ENCODE data around the gene BICC1. TPM values are rescaled to one million over a fixed set of nuclear protein-coding genes. Genes with fewer than 3 reads are reported as not detected.

Gene BICC1
- total and polyA plus RNA-seq, 2 donors (not counting 1 experiment from before 2014, with no cell fraction given): not detected

- H3K9me3 ChIP-seq (ENCODE audit: control extremely low read depth in 1 of 3, control insufficient read depth in 2 of 3, insufficient read depth in 1 of 3, low read length in 2 of 3): no peaks in the 10 kb centered on the region
- H3K9ac ChIP-seq (ENCODE audit: low read length): no peak overlapping the region
- H3K27me3 ChIP-seq (replicated peaks in 1 of 4; ENCODE audit: control extremely low read depth in 1 of 4, control insufficient read depth in 3 of 4, insufficient read depth in 4 of 4, low read length in 3 of 4): no peaks in the 10 kb centered on the region
- no peak overlapping the region for H2AFZ ChIP-seq (ENCODE audit: insufficient read depth, low read depth, low read length, poor library complexity, severe bottlenecking)
- Mint-ChIP-seq H3K4me1 (no peaks in the 10 kb centered on the region), H3K27ac (no peak overlapping the region), H3K27me3 (no peaks in the 10 kb centered on the region), H3K4me3 (no peak overlapping the region), H3K9me3 (ENCODE audit: insufficient read depth) (no peaks in the 10 kb centered on the region)
- TF ChIP-seq EZH2 (IDR thresholded peaks at IDR 0.05; ENCODE audit: borderline replicate concordance, insufficient read depth, low read depth, low read length, poor library complexity, severe bottlenecking) (no peak), CTCF (IDR thresholded peaks at IDR 0.05) (no peak)
- no peaks in the 10 kb centered on the region for H3K4me1 ChIP-seq (ENCODE audit: control insufficient read depth in 2 of 2, insufficient read depth in 2 of 2, low read length in 2 of 2)
- no peak for ATAC-seq (ENCODE audit: low read depth)
- ChIA-PET POLR2A (no interaction called here), CTCF (no interaction called here)
- intact Hi-C loops (cut with micrococcal nuclease): no loop called here
- no peaks in the 10 kb centered on the region for H3K79me2 ChIP-seq (ENCODE audit: control insufficient read depth, insufficient read depth, low read length)
- no peak overlapping the region for H3K4me3 ChIP-seq (ENCODE audit: control extremely low read depth in 1 of 5, extremely low read depth in 1 of 5, insufficient read depth in 1 of 5, low read depth in 2 of 5, low read length in 4 of 5)
- no peak overlapping the region for H3K4me2 ChIP-seq (replicated peaks; ENCODE audit: low read depth, low read length, poor library complexity, severe bottlenecking)
- H3K27ac ChIP-seq (ENCODE audit: low read length in 2 of 2): no peak overlapping the region
- WGBS (ENCODE audit: insufficient coverage): no CpG with 5 or more reads among the region's 1 CpG
- H3K36me3 ChIP-seq (replicated peaks in 1 of 2; ENCODE audit: control extremely low read depth in 1 of 2, control insufficient read depth in 1 of 2, extremely low read depth in 1 of 2, insufficient read depth in 2 of 2, low read length in 1 of 2): no peaks in the 10 kb centered on the region
- no peaks in the 10 kb centered on the region for H4K20me1 ChIP-seq (ENCODE audit: control insufficient read depth, insufficient read depth, low read length, poor library complexity, severe bottlenecking)
- no peak for DNase-seq
Observed at GRCh38 chr10:58742141-58742540, 229.5 kb downstream of the BICC1 start.

- H3K9ac ChIP-seq (ENCODE audit: low read length): no peak overlapping the region
- no CpG with 5 or more reads among the region's 3 CpGs for WGBS (ENCODE audit: insufficient coverage)
- CTCF ChIA-PET: interaction anchor here (0.6 kb wide), 1 partner anchor 14 kb away, joined by 3 read pairs; no protein-coding TSS in a partner anchor
- DNase-seq: no peak
- Mint-ChIP-seq H3K4me3 (no peak overlapping the region), H3K27me3 (no peaks in the 10 kb centered on the region), H3K27ac (no peak overlapping the region), H3K4me1 (no peaks in the 10 kb centered on the region), H3K9me3 (ENCODE audit: insufficient read depth) (no peaks in the 10 kb centered on the region)
- H3K27ac ChIP-seq (ENCODE audit: low read length in 2 of 2): no peak overlapping the region
- H4K20me1 ChIP-seq (ENCODE audit: control insufficient read depth, insufficient read depth, low read length, poor library complexity, severe bottlenecking): no peaks in the 10 kb centered on the region
- TF ChIP-seq CTCF (IDR thresholded peaks at IDR 0.05): no peak
- TF ChIP-seq EZH2 (IDR thresholded peaks at IDR 0.05; ENCODE audit: borderline replicate concordance, insufficient read depth, low read depth, low read length, poor library complexity, severe bottlenecking): no peak
- H3K36me3 ChIP-seq (replicated peaks in 1 of 2; ENCODE audit: control extremely low read depth in 1 of 2, control insufficient read depth in 1 of 2, extremely low read depth in 1 of 2, insufficient read depth in 2 of 2, low read length in 1 of 2): no peaks in the 10 kb centered on the region
- H3K4me2 ChIP-seq (replicated peaks; ENCODE audit: low read depth, low read length, poor library complexity, severe bottlenecking): no peak overlapping the region
- no peaks in the 10 kb centered on the region for H3K4me1 ChIP-seq (ENCODE audit: control insufficient read depth in 2 of 2, insufficient read depth in 2 of 2, low read length in 2 of 2)
- no peaks in the 10 kb centered on the region for H3K27me3 ChIP-seq (replicated peaks in 1 of 4; ENCODE audit: control extremely low read depth in 1 of 4, control insufficient read depth in 3 of 4, insufficient read depth in 4 of 4, low read length in 3 of 4)
- no peak overlapping the region for H3K4me3 ChIP-seq (ENCODE audit: control extremely low read depth in 1 of 5, extremely low read depth in 1 of 5, insufficient read depth in 1 of 5, low read depth in 2 of 5, low read length in 4 of 5)
- no peaks in the 10 kb centered on the region for H3K79me2 ChIP-seq (ENCODE audit: control insufficient read depth, insufficient read depth, low read length)
- no peak overlapping the region for H2AFZ ChIP-seq (ENCODE audit: insufficient read depth, low read depth, low read length, poor library complexity, severe bottlenecking)
- intact Hi-C loops (cut with micrococcal nuclease): no loop called here
- POLR2A ChIA-PET: no interaction called here
- no peaks in the 10 kb centered on the region for H3K9me3 ChIP-seq (ENCODE audit: control extremely low read depth in 1 of 3, control insufficient read depth in 2 of 3, insufficient read depth in 1 of 3, low read length in 2 of 3)
- ATAC-seq (ENCODE audit: low read depth): no peak
Observed at GRCh38 chr10:58743466-58744115, 230.9 kb downstream of the BICC1 start.

All from B cell (primary cell).